PC-9 (cell line): ENCODE results near the gene PDZD4. TPM values are rescaled to one million over a fixed set of nuclear protein-coding genes. Genes with fewer than 3 reads are reported as not detected.

ENCODE experiments used
- BruUV-seq: library from RNA; stranded (reverse); fragments of 400-500 nt; replicated peaks from 2 replicates; lab custom pipeline; 2021; lab: Mats Ljungman, UMichigan
- CTCF ChIA-PET: fragments of 300-600 bp; sonication (Branson Sonifier 250); formaldehyde crosslinking; loops from one replicate; lab custom pipeline; 2022; ENCODE audit warnings: antibody characterized with exemption; lab: Charles Lee
- POLR2A ChIA-PET: fragments of 300-600 bp; sonication (Branson Sonifier 250); formaldehyde crosslinking; loops from one replicate; lab custom pipeline; 2022; ENCODE audit warnings: antibody characterized with exemption; ENCODE audit not compliant: unreplicated experiment; lab: Charles Lee
- DNase-seq, 2 experiments: peaks; one replicate each; pipeline versions ENCODE4 v3.0.0 to v3.0.0-alpha.2; 2015 to 2022; ENCODE audit warnings: mixed read lengths in 1 of 2
- H2AFZ ChIP-seq: fragments of 200-600 bp; sonication (generic); 2 replicates; pipeline ENCODE4 v1.8.1; 2017; ENCODE audit warnings: antibody characterized with exemption
- H3F3A ChIP-seq: fragments of 200-600 bp; sonication (generic); 2 replicates; pipeline ENCODE4 v1.8.1; 2017; ENCODE audit warnings: antibody characterized with exemption, mild to moderate bottlenecking, low read depth; ENCODE audit not compliant: insufficient read depth
- H3K27ac ChIP-seq: fragments of 200-600 bp; sonication (generic); 2 replicates; pipeline ENCODE4 v1.6.1; 2016; ENCODE audit warnings: mixed run types
- H3K27me3 ChIP-seq: fragments of 200-600 bp; sonication (generic); 2 replicates; pipeline ENCODE4 v1.6.1; 2016; ENCODE audit warnings: low read depth, mixed run types; ENCODE audit not compliant: insufficient read depth
- H3K36me3 ChIP-seq: fragments of 200-600 bp; sonication (generic); 2 replicates; pipeline ENCODE4 v1.6.1; 2016; ENCODE audit warnings: low read depth, mixed run types
- H3K4me1 ChIP-seq: fragments of 200-600 bp; sonication (generic); replicated peaks from 2 replicates; pipeline ENCODE4 v1.6.1; 2016; ENCODE audit warnings: mixed run types; ENCODE audit not compliant: insufficient read depth
- H3K4me2 ChIP-seq: fragments of 200-600 bp; sonication (generic); 2 replicates; pipeline ENCODE4 v1.6.1; 2017; ENCODE audit warnings: mixed run types
- H3K4me3 ChIP-seq: fragments of 200-600 bp; sonication (generic); 2 replicates; pipeline ENCODE4 v1.6.1; 2016; ENCODE audit warnings: mixed run types
- H3K79me2 ChIP-seq: fragments of 200-600 bp; sonication (generic); 2 replicates; pipeline ENCODE4 v1.6.1; 2017; ENCODE audit warnings: low read depth, mixed run types
- H3K9me2 ChIP-seq: fragments of 200-600 bp; sonication (generic); 2 replicates; pipeline ENCODE4 v1.8.1; 2017; ENCODE audit warnings: mild to moderate bottlenecking; ENCODE audit not compliant: insufficient read depth
- H3K9me3 ChIP-seq: fragments of 200-600 bp; sonication (generic); 2 replicates; pipeline ENCODE4 v1.8.1; 2016; ENCODE audit warnings: low read depth; ENCODE audit not compliant: insufficient read depth
- H4K20me1 ChIP-seq: fragments of 200-600 bp; sonication (generic); 2 replicates; pipeline ENCODE4 v1.8.1; 2017; ENCODE audit not compliant: insufficient read depth
- EZH2 ChIP-seq: fragments of 200-600 bp; sonication (generic); IDR thresholded peaks from 2 replicates; pipeline ENCODE4 v1.8.0; 2017; ENCODE audit warnings: antibody characterized with exemption, low read depth
- intact Hi-C: fragments of 100-400 bp; cut with micrococcal nuclease; formaldehyde crosslinking; loops from one replicate; pipeline ENCODE4 v1.10.0; 2022; ENCODE audit not compliant: unreplicated experiment
- total RNA-seq: library from RNA; stranded (reverse); gene quantifications from 2 replicates; pipeline ENCODE4 v1.2.3, GENCODE V29; 2021
- TF ChIP-seq, protein P1 (sequence below): fragments of 200-600 bp; sonication (generic); conservative IDR thresholded peaks from 2 replicates; pipeline ENCODE4 v1.6.1; 2017; ENCODE audit warnings: mixed run types, antibody characterized with exemption, mild to moderate bottlenecking, moderate library complexity

Gene PDZD4
- total RNA-seq, 1 experiment from 2014 or later, result 0.17 TPM

DNA sequence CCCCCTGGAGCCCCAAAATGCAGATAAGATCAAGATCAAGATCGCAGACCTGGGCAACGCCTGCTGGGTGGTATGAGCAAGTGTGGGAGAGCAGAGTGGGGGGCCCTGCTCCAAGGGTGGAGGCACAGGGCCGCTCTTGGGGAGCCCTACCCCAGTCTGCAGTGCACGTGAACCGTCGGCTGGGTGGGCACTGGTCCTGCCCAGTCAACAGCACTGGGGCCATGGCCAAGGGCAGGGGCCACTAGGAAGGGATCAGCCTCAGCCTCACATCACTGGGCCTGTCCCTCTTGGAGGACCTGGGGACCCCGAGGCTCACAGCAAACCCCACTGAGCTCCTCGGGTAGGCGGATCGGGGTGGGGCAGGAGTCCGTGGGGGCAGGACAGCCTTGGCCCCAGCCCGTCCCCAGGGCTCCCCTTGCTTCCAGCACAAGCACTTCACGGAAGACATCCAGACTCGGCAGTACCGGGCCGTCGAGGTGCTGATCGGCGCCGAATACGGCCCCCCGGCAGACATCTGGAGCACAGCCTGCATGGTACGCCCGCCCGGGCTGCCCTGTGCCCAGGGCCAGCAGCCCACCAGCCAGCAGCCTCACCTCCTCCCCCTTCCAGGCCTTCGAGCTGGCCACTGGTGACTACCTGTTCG, 45.9 kb downstream of the PDZD4 start:
- no peaks in the 10 kb centered on the region for H3F3A ChIP-seq
- H3K4me2 ChIP-seq, result no peak overlapping the region
- H3K9me3 ChIP-seq, result no peaks in the 10 kb centered on the region
- no peak for TF ChIP-seq EZH2
- TF ChIP-seq, protein P1, sequence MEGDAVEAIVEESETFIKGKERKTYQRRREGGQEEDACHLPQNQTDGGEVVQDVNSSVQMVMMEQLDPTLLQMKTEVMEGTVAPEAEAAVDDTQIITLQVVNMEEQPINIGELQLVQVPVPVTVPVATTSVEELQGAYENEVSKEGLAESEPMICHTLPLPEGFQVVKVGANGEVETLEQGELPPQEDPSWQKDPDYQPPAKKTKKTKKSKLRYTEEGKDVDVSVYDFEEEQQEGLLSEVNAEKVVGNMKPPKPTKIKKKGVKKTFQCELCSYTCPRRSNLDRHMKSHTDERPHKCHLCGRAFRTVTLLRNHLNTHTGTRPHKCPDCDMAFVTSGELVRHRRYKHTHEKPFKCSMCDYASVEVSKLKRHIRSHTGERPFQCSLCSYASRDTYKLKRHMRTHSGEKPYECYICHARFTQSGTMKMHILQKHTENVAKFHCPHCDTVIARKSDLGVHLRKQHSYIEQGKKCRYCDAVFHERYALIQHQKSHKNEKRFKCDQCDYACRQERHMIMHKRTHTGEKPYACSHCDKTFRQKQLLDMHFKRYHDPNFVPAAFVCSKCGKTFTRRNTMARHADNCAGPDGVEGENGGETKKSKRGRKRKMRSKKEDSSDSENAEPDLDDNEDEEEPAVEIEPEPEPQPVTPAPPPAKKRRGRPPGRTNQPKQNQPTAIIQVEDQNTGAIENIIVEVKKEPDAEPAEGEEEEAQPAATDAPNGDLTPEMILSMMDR, result no peak
- POLR2A ChIA-PET, result no interaction called here
- no peaks in the 10 kb centered on the region for H3K9me2 ChIP-seq
- H3K4me3 ChIP-seq, result no peak overlapping the region
- no peaks in the 10 kb centered on the region for H3K79me2 ChIP-seq
- H3K4me1 ChIP-seq, result no peaks in the 10 kb centered on the region
- H3K36me3 ChIP-seq, result no peaks in the 10 kb centered on the region
- H4K20me1 ChIP-seq, result no peaks in the 10 kb centered on the region
- H2AFZ ChIP-seq, result no peak overlapping the region
- CTCF ChIA-PET, result no interaction called here
- H3K27ac ChIP-seq, result no peak overlapping the region
- H3K27me3 ChIP-seq, result no peaks in the 10 kb centered on the region
- no TSS peak for BruUV-seq
- no peak for DNase-seq
- intact Hi-C loops, result no loop called here

DNA sequence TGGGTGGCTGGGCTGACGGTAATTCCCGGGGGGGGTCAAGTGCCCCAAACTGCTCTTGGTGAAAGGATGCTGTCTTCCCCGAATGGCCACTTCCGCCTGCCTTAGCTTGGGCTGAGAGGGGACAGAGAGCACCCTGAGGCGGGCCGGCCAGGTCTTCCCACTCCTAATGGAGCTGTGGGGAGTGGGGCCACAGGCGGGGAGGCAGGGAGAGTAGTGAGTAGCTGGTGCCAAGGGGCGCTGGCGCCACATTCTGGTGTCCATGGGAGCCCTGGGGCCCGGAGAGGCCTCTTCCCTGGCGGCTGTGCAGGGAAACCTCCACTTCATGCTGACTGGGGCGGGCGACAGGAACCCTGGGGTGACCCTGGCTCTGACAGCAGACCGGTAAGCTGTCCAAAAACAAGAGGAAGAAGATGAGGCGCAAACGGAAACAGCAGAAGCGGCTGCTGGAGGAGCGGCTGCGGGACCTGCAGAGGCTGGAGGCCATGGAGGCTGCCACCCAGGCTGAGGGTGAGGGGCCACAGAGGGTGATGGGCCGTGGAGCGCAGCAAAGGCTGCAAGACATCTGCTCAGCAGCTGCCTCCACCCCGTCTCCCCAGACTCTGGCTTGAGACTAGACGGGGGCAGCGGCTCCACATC, 46.8 kb downstream of the PDZD4 start:
- ChIA-PET POLR2A (no interaction called here), CTCF (no interaction called here)
- H3K9me2 ChIP-seq, result no peaks in the 10 kb centered on the region
- no peak for DNase-seq
- TF ChIP-seq EZH2, result no peak
- TF ChIP-seq, protein P1, result no peak
- no peaks in the 10 kb centered on the region for H4K20me1 ChIP-seq
- H3K4me3 ChIP-seq, result no peak overlapping the region
- H3K9me3 ChIP-seq, result no peaks in the 10 kb centered on the region
- H3K27ac ChIP-seq, result no peak overlapping the region
- no peaks in the 10 kb centered on the region for H3K4me1 ChIP-seq
- H3F3A ChIP-seq, result no peaks in the 10 kb centered on the region
- no peaks in the 10 kb centered on the region for H3K36me3 ChIP-seq
- no peaks in the 10 kb centered on the region for H3K79me2 ChIP-seq
- no peaks in the 10 kb centered on the region for H3K27me3 ChIP-seq
- BruUV-seq, result no TSS peak
- H3K4me2 ChIP-seq, result no peak overlapping the region
- no peak overlapping the region for H2AFZ ChIP-seq
- intact Hi-C loops, result no loop called here

DNA sequence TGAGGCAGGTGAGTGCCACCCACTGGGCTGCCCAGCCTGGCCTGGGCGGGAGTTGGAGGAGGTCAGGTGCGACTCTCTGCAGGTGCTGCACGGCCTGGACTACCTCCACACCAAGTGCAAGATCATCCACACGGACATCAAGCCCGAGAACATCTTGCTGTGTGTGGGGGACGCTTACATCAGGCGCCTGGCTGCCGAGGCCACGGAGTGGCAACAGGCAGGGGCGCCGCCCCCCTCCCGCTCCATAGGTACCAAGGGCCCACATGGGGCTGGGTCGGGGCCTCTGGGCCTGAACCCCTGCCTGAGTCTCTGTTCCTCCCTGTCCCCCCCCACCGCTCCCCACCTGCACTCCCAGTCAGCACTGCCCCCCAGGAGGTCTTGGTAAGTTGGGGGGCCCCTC, 47.5 kb downstream of the PDZD4 start:
- H3K4me1 ChIP-seq, result no peaks in the 10 kb centered on the region
- H3K27me3 ChIP-seq, result no peaks in the 10 kb centered on the region
- no peaks in the 10 kb centered on the region for H3K36me3 ChIP-seq
- H3K79me2 ChIP-seq, result no peaks in the 10 kb centered on the region
- H2AFZ ChIP-seq, result no peak overlapping the region
- no peak overlapping the region for H3K4me2 ChIP-seq
- DNase-seq, result no peak
- H3K4me3 ChIP-seq, result no peak overlapping the region
- H4K20me1 ChIP-seq, result no peaks in the 10 kb centered on the region
- H3K27ac ChIP-seq, result no peak overlapping the region
- ChIA-PET CTCF (interaction anchor here (0.5 kb wide), 1 partner anchor 227 kb away, joined by 26 read pairs; no protein-coding TSS in a partner anchor), POLR2A (no interaction called here)
- no TSS peak for BruUV-seq
- no peaks in the 10 kb centered on the region for H3F3A ChIP-seq
- no peaks in the 10 kb centered on the region for H3K9me2 ChIP-seq
- no peaks in the 10 kb centered on the region for H3K9me3 ChIP-seq
- intact Hi-C loops, result no loop called here
- no peak for TF ChIP-seq EZH2
- TF ChIP-seq, protein P1, result no peak
